ENCODE measurements around the gene LRFN2. TPM values are rescaled to one million over a fixed set of nuclear protein-coding genes. Genes with fewer than 3 reads are reported as not detected.

The LRFN2 gene
- total and polyA plus RNA-seq, 4 donors, result under 0.01 to 0.01 TPM; not detected in 2

- TF ChIP-seq FOXA1 (IDR thresholded peaks at IDR 0.05), result no peak
- TF ChIP-seq NR2F2 (IDR thresholded peaks at IDR 0.05), result no peak
- no peak for TF ChIP-seq EGR1 (IDR thresholded peaks at IDR 0.05; ENCODE audit: low read depth in 2 of 2)
- TF ChIP-seq, protein P1, sequence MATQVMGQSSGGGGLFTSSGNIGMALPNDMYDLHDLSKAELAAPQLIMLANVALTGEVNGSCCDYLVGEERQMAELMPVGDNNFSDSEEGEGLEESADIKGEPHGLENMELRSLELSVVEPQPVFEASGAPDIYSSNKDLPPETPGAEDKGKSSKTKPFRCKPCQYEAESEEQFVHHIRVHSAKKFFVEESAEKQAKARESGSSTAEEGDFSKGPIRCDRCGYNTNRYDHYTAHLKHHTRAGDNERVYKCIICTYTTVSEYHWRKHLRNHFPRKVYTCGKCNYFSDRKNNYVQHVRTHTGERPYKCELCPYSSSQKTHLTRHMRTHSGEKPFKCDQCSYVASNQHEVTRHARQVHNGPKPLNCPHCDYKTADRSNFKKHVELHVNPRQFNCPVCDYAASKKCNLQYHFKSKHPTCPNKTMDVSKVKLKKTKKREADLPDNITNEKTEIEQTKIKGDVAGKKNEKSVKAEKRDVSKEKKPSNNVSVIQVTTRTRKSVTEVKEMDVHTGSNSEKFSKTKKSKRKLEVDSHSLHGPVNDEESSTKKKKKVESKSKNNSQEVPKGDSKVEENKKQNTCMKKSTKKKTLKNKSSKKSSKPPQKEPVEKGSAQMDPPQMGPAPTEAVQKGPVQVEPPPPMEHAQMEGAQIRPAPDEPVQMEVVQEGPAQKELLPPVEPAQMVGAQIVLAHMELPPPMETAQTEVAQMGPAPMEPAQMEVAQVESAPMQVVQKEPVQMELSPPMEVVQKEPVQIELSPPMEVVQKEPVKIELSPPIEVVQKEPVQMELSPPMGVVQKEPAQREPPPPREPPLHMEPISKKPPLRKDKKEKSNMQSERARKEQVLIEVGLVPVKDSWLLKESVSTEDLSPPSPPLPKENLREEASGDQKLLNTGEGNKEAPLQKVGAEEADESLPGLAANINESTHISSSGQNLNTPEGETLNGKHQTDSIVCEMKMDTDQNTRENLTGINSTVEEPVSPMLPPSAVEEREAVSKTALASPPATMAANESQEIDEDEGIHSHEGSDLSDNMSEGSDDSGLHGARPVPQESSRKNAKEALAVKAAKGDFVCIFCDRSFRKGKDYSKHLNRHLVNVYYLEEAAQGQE (IDR thresholded peaks at IDR 0.05), result no peak
- no peak for TF ChIP-seq FOXA2 (IDR thresholded peaks at IDR 0.05)
- no peak for TF ChIP-seq RAD21 (IDR thresholded peaks at IDR 0.05)
- no peak for TF ChIP-seq ZBTB33 (IDR thresholded peaks at IDR 0.05)
- no peak for TF ChIP-seq MAX (IDR thresholded peaks at IDR 0.05)
- TF ChIP-seq HNF4G (IDR thresholded peaks at IDR 0.05), result no peak
- TF ChIP-seq CTCF (IDR thresholded peaks at IDR 0.05; ENCODE audit: low read depth, low read length, missing input control), result no peak
- TF ChIP-seq SP1 (IDR thresholded peaks at IDR 0.05), result no peak
- TF ChIP-seq, protein P2, sequence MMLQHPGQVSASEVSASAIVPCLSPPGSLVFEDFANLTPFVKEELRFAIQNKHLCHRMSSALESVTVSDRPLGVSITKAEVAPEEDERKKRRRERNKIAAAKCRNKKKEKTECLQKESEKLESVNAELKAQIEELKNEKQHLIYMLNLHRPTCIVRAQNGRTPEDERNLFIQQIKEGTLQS (IDR thresholded peaks at IDR 0.05), result no peak
- no peak for TF ChIP-seq HNF4A (conservative IDR thresholded peaks at IDR 0.05)
- no peak for TF ChIP-seq TAF1 (conservative IDR thresholded peaks at IDR 0.05)
- TF ChIP-seq GABPA (IDR thresholded peaks at IDR 0.05 in 1 of 2, conservative IDR thresholded peaks at IDR 0.05 in 1 of 2), result no peak
- TF ChIP-seq RXRA (IDR thresholded peaks at IDR 0.05), result no peak
- TF ChIP-seq YY1 (IDR thresholded peaks at IDR 0.05), result no peak
- WGBS, result 59% methylated on average over 6 of the region's 6 CpGs
- no peak overlapping the region for H3K9ac ChIP-seq (ENCODE audit: low read depth in 1 of 2, low read length in 2 of 2)
- no peak for DNase-seq (ENCODE audit: low spot score)
- H3K4me1 ChIP-seq (ENCODE audit: control insufficient read depth in 4 of 4, insufficient read depth in 4 of 4, low read length in 3 of 4), result no peaks in the 10 kb centered on the region
- H3K27me3 ChIP-seq (ENCODE audit: control insufficient read depth in 4 of 4, insufficient read depth in 4 of 4, low read length in 3 of 4), result no peaks in the 10 kb centered on the region
- H3K27ac ChIP-seq (ENCODE audit: low read depth in 1 of 2, low read length in 2 of 2), result no peak overlapping the region
- H3K36me3 ChIP-seq (ENCODE audit: control insufficient read depth in 4 of 4, insufficient read depth in 3 of 4, low read depth in 1 of 4, low read length in 3 of 4), result no peaks in the 10 kb centered on the region
- H3K9me3 ChIP-seq (ENCODE audit: control insufficient read depth in 4 of 4, low read length in 3 of 4), result no peaks in the 10 kb centered on the region
- H3K4me3 ChIP-seq (ENCODE audit: low read depth in 1 of 3, low read length in 3 of 3), result no peak overlapping the region
Measured at GRCh38 chr6:40440053-40440452, 147.1 kb downstream of the LRFN2 start.
